ENCODE data around the gene BHLHA15. TPM values are rescaled to one million over a fixed set of nuclear protein-coding genes. Genes with fewer than 3 reads are reported as not detected.

The BHLHA15 gene
- total and polyA plus RNA-seq, 2 of the 8 experiments (the other 6 are each of a cell fraction or from before 2014, with no cell fraction given) = 1.1 to 2.7 TPM

- no peak for TF ChIP-seq CBX5 (IDR thresholded peaks at IDR 0.05; ENCODE audit: low read depth, low read length)
- TF ChIP-seq ZNF274 (IDR thresholded peaks at IDR 0.05; ENCODE audit: borderline replicate concordance, extremely low read depth, low read length) = no peak
- no peak for TF ChIP-seq SIX5 (IDR thresholded peaks at IDR 0.05; ENCODE audit: low read depth, low read length)
- TF ChIP-seq POLR2AphosphoS5 (IDR thresholded peaks at IDR 0.05; ENCODE audit: low read depth, low read length) = no peak
- no peak for TF ChIP-seq RBBP5 (IDR thresholded peaks at IDR 0.05; ENCODE audit: borderline replicate concordance, low read depth, low read length)
These were observed 10.9 kb upstream of the BHLHA15 start (continued) for GRCh38 chr7:98200364-98200763.

All from H1 (cell line).